Liver (tissue), 9 donors: ENCODE measurements around the gene GGT1. TPM values are rescaled to one million over a fixed set of nuclear protein-coding genes. Genes with fewer than 3 reads are reported as not detected.
"Not testable (repeated sequence)": the region's sequence is repeated elsewhere in the genome, so short reads cannot be mapped to it uniquely, and the experiment has no call there.

Experiments
- DNase-seq: peaks from one replicate; pipeline ENCODE4 v3.0.0-alpha.2; 2017; ENCODE audit warnings: low spot score
- H3K27ac ChIP-seq, 2 donors: one replicate each; pipeline ENCODE4 v1.7.0; 2013; ENCODE audit warnings: inconsistent platforms in 2 of 2, low read length in 2 of 2, control low read depth in 1 of 2, low read depth in 1 of 2, mild to moderate bottlenecking in 1 of 2
- H3K27me3 ChIP-seq, 4 donors: one replicate each; pipeline versions ENCODE4 v1.6.1 to v1.7.0; 2013; ENCODE audit warnings: low read length in 3 of 4, inconsistent platforms in 1 of 4, mild to moderate bottlenecking in 1 of 4, moderate library complexity in 1 of 4; ENCODE audit not compliant: control insufficient read depth in 4 of 4, insufficient read depth in 4 of 4
- H3K36me3 ChIP-seq, 4 donors: one replicate each; pipeline versions ENCODE4 v1.6.1 to v1.7.0; 2013; ENCODE audit warnings: low read length in 3 of 4, mild to moderate bottlenecking in 3 of 4, low read depth in 1 of 4, moderate library complexity in 1 of 4; ENCODE audit not compliant: control insufficient read depth in 4 of 4, insufficient read depth in 3 of 4
- H3K4me1 ChIP-seq, 4 donors: one replicate each; pipeline versions ENCODE4 v1.6.1 to v1.7.0; 2013; ENCODE audit warnings: low read length in 3 of 4, mild to moderate bottlenecking in 3 of 4, moderate library complexity in 1 of 4; ENCODE audit not compliant: control insufficient read depth in 4 of 4, insufficient read depth in 4 of 4
- H3K4me3 ChIP-seq, 3 donors: one replicate each; pipeline versions ENCODE4 v1.6.1 to v1.7.0; 2013; ENCODE audit warnings: low read length in 3 of 3, control low read depth in 1 of 3, low read depth in 1 of 3, mild to moderate bottlenecking in 1 of 3
- H3K9ac ChIP-seq, 2 donors: one replicate each; pipeline ENCODE4 v1.7.0; 2013; ENCODE audit warnings: low read length in 2 of 2, mild to moderate bottlenecking in 2 of 2, moderate library complexity in 2 of 2, control low read depth in 1 of 2, low read depth in 1 of 2
- H3K9me3 ChIP-seq, 4 donors: one replicate each; pipeline versions ENCODE4 v1.6.1 to v1.7.0; 2013; ENCODE audit warnings: low read length in 3 of 4; ENCODE audit not compliant: control insufficient read depth in 4 of 4
- NR2F2 ChIP-seq: IDR thresholded peaks from 2 replicates; pipeline ENCODE4 v1.6.1; 2016; ENCODE audit warnings: antibody characterized with exemption
- RAD21 ChIP-seq, 2 donors: IDR thresholded peaks; 2 replicates each; pipeline ENCODE4 v1.6.1; 2016; ENCODE audit warnings: antibody characterized with exemption in 2 of 2, mild to moderate bottlenecking in 2 of 2
- WGBS: extraction: QIAGEN DNeasy Blood & Tissue Kit; methylation state at CpG from one replicate; pipeline ENCODE4 v1.1.7; 2013; 5-methylcytosine and 5-hydroxymethylcytosine counted together
- polyA plus RNA-seq, 2 donors: library from polyadenylated mRNA; stranded (reverse) in 1 of 2; unstranded in 1 of 2; fragments of 200-250 nt in 1 of 2; fragments of >200 nt in 1 of 2; fragmentation: Nextera tagmentation in 1 of 2; extraction: Ambion mirVana in 1 of 2; gene quantifications; one replicate each; pipeline versions ENCODE4 v1.2.1 to v1.2.3, GENCODE V29; 2013 to 2015
- total RNA-seq, 2 donors: library from RNA; depleted of rRNA; stranded (reverse); fragments of >200 nt; gene quantifications; one replicate each; pipeline ENCODE4 v1.2.3, GENCODE V29; 2014
- donor health status: healthy.
- donor health status: healthy.
- donor health status: healthy.
- donor health status: healthy.
- donor health status: healthy.

The GGT1 gene
- total and polyA plus RNA-seq, 4 donors = 90.5 to 147 (median 112) TPM

DNA sequence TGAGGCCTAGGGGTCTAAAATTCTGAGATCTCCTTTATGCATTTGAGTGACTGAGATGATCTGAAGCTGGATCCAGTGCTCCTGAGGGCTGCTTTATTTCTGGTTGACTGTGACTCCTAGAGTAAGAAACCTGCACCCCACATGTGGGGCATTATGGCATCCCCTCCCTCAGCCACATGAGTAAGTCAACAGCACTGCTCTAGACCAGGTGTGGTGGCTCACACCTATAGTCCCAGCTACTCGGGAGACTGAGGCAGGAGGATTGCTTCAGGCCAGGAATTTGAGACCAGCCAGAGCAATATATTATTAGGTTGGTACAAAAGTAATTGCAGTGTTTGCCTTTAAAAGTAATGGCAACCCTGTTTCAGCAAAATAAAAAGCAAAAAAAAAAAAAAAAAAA, 39.3 kb downstream of the GGT1 start:
- not testable (repeated sequence) for DNase-seq, H3K9me3 ChIP-seq

DNA sequence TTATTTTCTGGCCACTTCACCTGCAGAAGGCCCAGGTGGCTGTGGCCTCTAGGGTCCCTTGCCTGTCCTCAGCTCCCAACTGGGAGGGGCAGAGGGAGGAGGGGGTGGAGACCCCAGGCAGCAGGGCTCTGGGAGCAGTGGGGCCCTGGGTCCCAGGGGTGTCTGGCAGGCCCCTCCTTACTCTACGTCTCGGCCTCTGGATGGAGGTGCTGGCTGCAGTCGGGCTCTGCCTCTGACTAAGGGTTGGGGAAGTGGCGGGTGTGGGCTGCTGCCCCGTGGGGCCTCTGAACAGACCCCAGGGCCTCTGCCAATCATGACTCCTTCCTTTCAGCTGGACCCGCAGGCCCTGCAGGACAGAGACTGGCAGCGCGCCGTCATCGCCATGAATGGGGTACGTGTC, 41.4 kb downstream of the GGT1 start:
- DNase-seq, H3K4me3 ChIP-seq, H3K9ac ChIP-seq, H3K27ac ChIP-seq, H3K9me3 ChIP-seq, H3K27me3 ChIP-seq, H3K36me3 ChIP-seq, H3K4me1 ChIP-seq: not testable (repeated sequence)
- 95% methylated on average over 10 of the region's 11 CpGs for WGBS

More for the DNA sequence above, 39.3 kb downstream of the GGT1 start:
- not testable (repeated sequence) for H3K36me3 ChIP-seq, H3K27ac ChIP-seq, H3K9ac ChIP-seq, H3K4me3 ChIP-seq, H3K4me1 ChIP-seq, H3K27me3 ChIP-seq
- WGBS = 85% methylated on average over 1 of the region's 1 CpG

DNA sequence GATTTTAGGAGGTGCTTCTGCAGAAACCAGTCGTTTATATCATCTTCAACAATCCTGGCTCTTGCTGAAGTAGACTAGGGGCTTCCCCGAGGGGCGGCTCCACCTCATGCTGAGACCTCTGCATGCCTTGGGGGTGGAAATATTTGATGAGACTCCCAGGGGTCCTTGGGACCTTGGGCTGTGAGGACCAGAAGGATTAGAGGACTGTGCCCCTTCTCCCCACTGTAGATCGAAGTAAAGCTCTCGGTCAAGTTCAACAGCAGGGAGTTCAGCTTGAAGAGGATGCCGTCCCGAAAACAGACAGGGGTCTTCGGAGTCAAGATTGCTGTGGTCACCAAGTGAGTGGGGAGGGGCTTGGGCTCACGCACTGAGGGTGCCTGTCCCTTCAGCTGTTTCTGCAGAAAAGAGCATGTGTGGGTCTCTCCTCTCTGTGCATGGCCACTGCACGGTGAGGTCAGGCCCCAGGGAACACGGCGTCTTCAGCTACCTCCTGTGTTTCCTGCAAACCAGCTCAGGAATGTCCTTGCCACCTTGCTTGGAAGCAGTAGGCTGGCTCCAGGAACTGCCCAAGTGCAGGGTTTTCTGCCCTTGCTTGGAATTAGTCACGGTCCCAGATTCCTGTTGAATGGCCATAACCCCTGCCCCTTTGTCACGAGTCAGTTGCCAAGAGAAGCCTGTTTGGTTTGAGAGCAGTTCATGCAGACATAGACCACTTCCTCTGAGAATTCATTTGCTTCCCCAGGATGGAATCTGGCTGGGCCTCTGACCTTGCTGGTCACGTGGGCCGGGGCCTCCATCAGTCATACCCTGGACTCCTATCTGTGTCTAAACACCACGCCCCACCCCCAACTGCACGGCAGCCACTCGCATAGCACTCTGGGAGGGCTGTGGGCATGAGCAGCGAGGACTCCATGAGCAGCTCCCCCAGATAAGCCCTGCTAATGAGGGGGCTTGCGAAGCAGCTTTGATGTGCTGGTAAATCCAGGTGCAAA, 42.7 kb downstream of the GGT1 start:
- 87% methylated on average over 11 of the region's 21 CpGs for WGBS
- not testable (repeated sequence) for H3K27ac ChIP-seq, H3K4me3 ChIP-seq, H3K4me1 ChIP-seq, H3K9me3 ChIP-seq, H3K27me3 ChIP-seq, DNase-seq, H3K36me3 ChIP-seq, H3K9ac ChIP-seq
- peak; percentile 10 for TF ChIP-seq NR2F2

DNA sequence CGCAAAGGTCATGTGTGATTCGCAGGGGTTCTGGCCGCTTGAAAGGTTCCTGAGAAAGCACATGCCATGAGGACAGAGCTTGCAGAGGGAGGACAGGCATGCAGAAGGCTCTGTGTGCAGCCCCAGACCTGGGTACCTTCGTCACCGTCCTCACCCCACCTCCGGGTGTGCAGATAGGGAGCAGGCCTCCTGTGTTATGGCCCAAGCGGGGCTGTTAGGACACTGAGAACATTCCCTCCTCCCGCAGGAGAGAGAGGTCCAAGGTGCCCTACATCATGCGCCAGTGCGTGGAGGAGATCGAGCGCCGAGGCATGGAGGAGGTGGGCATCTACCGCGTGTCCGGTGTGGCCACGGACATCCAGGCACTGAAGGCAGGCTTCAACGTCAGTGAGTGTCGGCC, 43.8 kb downstream of the GGT1 start:
- DNase-seq, H3K9me3 ChIP-seq, H3K27me3 ChIP-seq, H3K9ac ChIP-seq, H3K4me3 ChIP-seq, H3K36me3 ChIP-seq, H3K4me1 ChIP-seq, H3K27ac ChIP-seq: not testable (repeated sequence)
- WGBS = 87% methylated on average over 19 of the region's 19 CpGs

DNA sequence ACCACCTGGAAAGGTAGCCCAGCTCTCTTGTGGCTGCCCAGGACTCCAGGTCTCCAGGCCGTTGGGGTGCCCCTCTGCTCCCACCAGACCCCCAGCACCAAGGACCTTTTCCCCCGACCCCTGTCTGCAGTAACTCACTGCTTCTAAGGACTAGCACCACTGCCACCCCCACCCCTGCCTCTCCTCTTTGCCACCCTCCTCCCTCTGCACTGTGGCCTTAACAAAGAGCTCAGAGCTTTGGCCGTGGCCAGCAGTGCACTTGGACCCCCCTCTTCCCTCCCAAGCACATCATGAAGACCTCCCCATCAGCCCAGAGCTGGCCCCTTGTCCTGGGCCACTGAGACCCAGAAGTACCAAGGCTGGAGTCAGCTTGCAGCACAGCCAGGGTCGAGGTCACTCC, 46.4 kb downstream of the GGT1 start:
- H3K9ac ChIP-seq, DNase-seq: not testable (repeated sequence)
- 63% methylated on average over 2 of the region's 4 CpGs for WGBS

DNA sequence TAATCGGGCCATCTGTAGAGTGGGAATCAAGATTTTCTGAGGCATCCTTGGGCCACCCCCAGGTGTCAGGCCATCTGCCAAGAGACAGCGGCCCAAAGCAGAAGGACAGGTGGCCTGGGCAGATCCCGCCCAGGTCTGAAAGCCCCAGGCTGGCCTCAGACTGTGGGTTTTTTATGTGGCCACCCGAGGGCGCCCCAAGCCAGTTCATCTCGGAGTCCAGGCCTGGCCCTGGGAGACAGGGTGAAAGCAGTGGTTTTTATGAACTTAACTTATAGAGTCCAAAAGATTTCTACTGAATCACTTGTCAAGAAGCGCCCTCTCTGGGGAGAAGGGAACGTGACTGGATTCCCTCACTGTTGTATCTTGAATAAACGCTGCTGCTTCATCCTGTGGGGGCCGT, 47.9 kb downstream of the GGT1 start:
- not testable (repeated sequence) for H3K36me3 ChIP-seq, H3K27ac ChIP-seq, H3K4me3 ChIP-seq, H3K27me3 ChIP-seq, H3K9me3 ChIP-seq, H3K4me1 ChIP-seq, H3K9ac ChIP-seq, DNase-seq
- WGBS = no CpG with 5 or more reads among the region's 10 CpGs
- peak; percentile 43 to 48 for TF ChIP-seq RAD21 (IDR thresholded peaks at IDR 0.05)

More for the DNA sequence above, 46.4 kb downstream of the GGT1 start:
- not testable (repeated sequence) for H3K9me3 ChIP-seq, H3K36me3 ChIP-seq, H3K4me1 ChIP-seq, H3K27me3 ChIP-seq, H3K27ac ChIP-seq, H3K4me3 ChIP-seq

DNA sequence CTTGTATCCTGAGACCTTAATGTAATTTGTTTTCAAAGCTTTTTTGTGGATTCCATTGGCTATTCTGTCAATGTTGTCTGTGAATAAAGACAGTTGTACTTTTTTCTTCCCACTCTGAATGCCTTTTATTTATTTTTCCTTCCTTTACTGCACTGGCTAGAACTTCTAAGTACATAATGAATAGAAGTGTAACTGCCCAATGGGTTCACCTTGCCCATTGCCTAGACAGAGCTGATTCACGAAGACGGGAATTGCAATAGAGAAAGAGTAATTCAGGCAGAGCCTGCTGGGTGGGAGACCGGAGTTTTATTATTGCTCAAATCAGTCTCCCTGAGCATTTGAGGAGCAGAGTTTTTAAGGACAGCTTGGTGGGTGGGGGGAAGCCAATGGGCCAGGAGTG, 62.4 kb downstream of the GGT1 start:
- H3K36me3 ChIP-seq, H3K27me3 ChIP-seq, H3K4me1 ChIP-seq, H3K9me3 ChIP-seq, H3K9ac ChIP-seq, DNase-seq, H3K4me3 ChIP-seq, H3K27ac ChIP-seq: not testable (repeated sequence)
- WGBS = 93% methylated on average over 3 of the region's 3 CpGs

DNA sequence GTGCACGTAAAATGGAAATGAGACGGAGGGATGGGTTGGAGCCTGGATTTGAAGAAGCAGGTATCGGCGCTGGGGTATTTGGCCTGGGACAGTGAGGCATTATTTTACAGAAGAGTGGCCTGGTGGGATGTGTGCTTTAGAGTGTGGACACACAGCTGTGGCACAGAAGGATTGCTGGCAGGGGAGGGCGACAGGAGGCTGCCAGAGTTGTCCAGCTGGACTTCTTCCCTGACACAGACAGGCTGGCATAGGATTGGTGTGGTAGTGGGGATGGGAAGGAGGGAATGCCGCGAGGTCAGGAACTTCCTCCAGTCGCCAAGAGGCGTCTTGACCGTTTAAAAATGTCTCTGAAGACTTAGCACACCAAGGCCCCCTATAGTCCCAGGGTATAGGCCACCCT, 64.9 kb downstream of the GGT1 start:
- not testable (repeated sequence) for DNase-seq, H3K4me1 ChIP-seq, H3K27ac ChIP-seq, H3K9me3 ChIP-seq, H3K27me3 ChIP-seq, H3K4me3 ChIP-seq, H3K36me3 ChIP-seq, H3K9ac ChIP-seq
- 94% methylated on average over 10 of the region's 10 CpGs for WGBS
